NCI-H2196 treated with DMSO at 0.1 percent for 48 hours (cell line): ENCODE results near the gene FTSJ1.
"Not testable (repeated sequence)": the region's sequence is repeated elsewhere in the genome, so short reads cannot be mapped to it uniquely, and the experiment has no call there.

ENCODE experiments used
- DNase-seq: peaks from one replicate; lab custom pipeline; 2025; ENCODE audit not compliant: unreplicated experiment; lab: John Stamatoyannopoulos, UW

The FTSJ1 gene

GRCh38 chrX:48475774-48476577 lies at the start of gene FTSJ1:
TSS of gene FTSJ1 (plus strand) at chrX:48476199. CDS start at chrX:48478048, 1,849 bp downstream.
- DNase-seq: peak; percentile 67

GRCh38 chrX:48427027-48427716 lies 48.8 kb upstream of the FTSJ1 start:
- not testable (repeated sequence) for DNase-seq

- not testable (repeated sequence) for DNase-seq
Observed at GRCh38 chrX:48429606-48430005, 46.4 kb upstream of the FTSJ1 start.

- not testable (repeated sequence) for DNase-seq
Observed at GRCh38 chrX:48430166-48430565, 45.8 kb upstream of the FTSJ1 start.

GRCh38 chrX:48433713-48434112 lies 42.3 kb upstream of the FTSJ1 start:
- not testable (repeated sequence) for DNase-seq

- not testable (repeated sequence) for DNase-seq
Observed at GRCh38 chrX:48447201-48447600, 28.8 kb upstream of the FTSJ1 start.

GRCh38 chrX:48450076-48450475 lies 25.9 kb upstream of the FTSJ1 start:
- DNase-seq: no peak

- DNase-seq: no peak
Observed at GRCh38 chrX:48451708-48452107, 24.3 kb upstream of the FTSJ1 start.

GRCh38 chrX:48456628-48457331 lies 19.2 kb upstream of the FTSJ1 start:
- no peak for DNase-seq

GRCh38 chrX:48458711-48459110 lies 17.3 kb upstream of the FTSJ1 start:
- DNase-seq: no peak

- no peak for DNase-seq
Observed at GRCh38 chrX:48459483-48459882, 16.5 kb upstream of the FTSJ1 start.

- no peak for DNase-seq
Observed at GRCh38 chrX:48460031-48460430, 16.0 kb upstream of the FTSJ1 start.

GRCh38 chrX:48460606-48461005 lies 15.4 kb upstream of the FTSJ1 start:
- no peak for DNase-seq

- no peak for DNase-seq
Observed at GRCh38 chrX:48461830-48462229, 14.2 kb upstream of the FTSJ1 start.

GRCh38 chrX:48465336-48465933 lies 10.6 kb upstream of the FTSJ1 start:
- DNase-seq: no peak

GRCh38 chrX:48466696-48467095 lies 9.3 kb upstream of the FTSJ1 start:
- DNase-seq: no peak

GRCh38 chrX:48467281-48467761 lies 8.7 kb upstream of the FTSJ1 start:
- DNase-seq: no peak

GRCh38 chrX:48468247-48468671 lies 7.7 kb upstream of the FTSJ1 start:
- no peak for DNase-seq

GRCh38 chrX:48468693-48469691 lies 7.0 kb upstream of the FTSJ1 start:
- DNase-seq: no peak
